Measurements from ENCODE around the gene CLIP4.

The CLIP4 gene

GRCh38 chr2:29193681-29194080 lies 78.5 kb downstream of the CLIP4 start:
- no peak overlapping the region for H3K27ac ChIP-seq
- POLR2A ChIA-PET (ENCODE audit: low non-redundant PET) = no interaction called here
- CTCF ChIA-PET = interaction anchor here (0.6 kb wide), 1 partner anchor 169 kb away, joined by 3 read pairs; no protein-coding TSS in a partner anchor
- no peak for DNase-seq (ENCODE audit: low spot score)
- no peak for TF ChIP-seq CTCF (conservative IDR thresholded peaks at IDR 0.05; ENCODE audit: low read depth)

- ChIA-PET POLR2A (ENCODE audit: low non-redundant PET) (no interaction called here), CTCF (no interaction called here)
- no peak for DNase-seq (ENCODE audit: low spot score)
- no peak overlapping the region for H3K27ac ChIP-seq
- no peak for TF ChIP-seq CTCF (conservative IDR thresholded peaks at IDR 0.05; ENCODE audit: low read depth)
Measured at GRCh38 chr2:29195796-29196195, 80.6 kb downstream of the CLIP4 start.

GRCh38 chr2:29196792-29197788 lies 81.9 kb downstream of the CLIP4 start:
- TF ChIP-seq CTCF (conservative IDR thresholded peaks at IDR 0.05; ENCODE audit: low read depth) = peak; percentile 85
- CTCF ChIA-PET = interaction anchor here (0.6 to 1.2 kb wide), 3 partner anchors 27 to 908 kb away, joined by 3 to 6 read pairs (median 4); no protein-coding TSS in a partner anchor
- peak; percentile 77 for DNase-seq (ENCODE audit: low spot score)
- POLR2A ChIA-PET (ENCODE audit: low non-redundant PET) = no interaction called here
- H3K27ac ChIP-seq = no peak overlapping the region

GRCh38 chr2:29201979-29202378 lies 86.8 kb downstream of the CLIP4 start:
- TF ChIP-seq CTCF (conservative IDR thresholded peaks at IDR 0.05; ENCODE audit: low read depth) = no peak
- no peak overlapping the region for H3K27ac ChIP-seq
- DNase-seq (ENCODE audit: low spot score) = no peak
- ChIA-PET CTCF (no interaction called here), POLR2A (ENCODE audit: low non-redundant PET) (interaction anchor here (1.1 kb wide), 1 partner anchor 70 kb away, joined by 3 read pairs; no protein-coding TSS in a partner anchor)

- ChIA-PET POLR2A (ENCODE audit: low non-redundant PET) (no interaction called here), CTCF (interaction anchor here (0.6 kb wide), 1 partner anchor 130 kb away, joined by 3 read pairs; no protein-coding TSS in a partner anchor)
- TF ChIP-seq CTCF (conservative IDR thresholded peaks at IDR 0.05; ENCODE audit: low read depth) = no peak
- no peak for DNase-seq (ENCODE audit: low spot score)
- no peak overlapping the region for H3K27ac ChIP-seq
Measured at GRCh38 chr2:29202819-29203495, 87.7 kb downstream of the CLIP4 start.

GRCh38 chr2:29206941-29207340 lies 91.7 kb downstream of the CLIP4 start:
- ChIA-PET CTCF (no interaction called here), POLR2A (ENCODE audit: low non-redundant PET) (no interaction called here)
- DNase-seq (ENCODE audit: low spot score) = no peak
- TF ChIP-seq CTCF (conservative IDR thresholded peaks at IDR 0.05; ENCODE audit: low read depth) = no peak
- H3K27ac ChIP-seq = no peak overlapping the region

All from RWPE1 (cell line).